HUES64 (cell line): ENCODE results near the gene GPR25.

Experiments
- H3K27ac ChIP-seq: 2 replicates; pipeline ENCODE4 v1.7.0; 2013; ENCODE audit warnings: low read depth, low read length, inconsistent platforms
- H3K27me3 ChIP-seq: 2 replicates; pipeline ENCODE4 v1.6.1; 2013; ENCODE audit warnings: mild to moderate bottlenecking, low read length; ENCODE audit not compliant: insufficient read depth
- H3K36me3 ChIP-seq: 2 replicates; pipeline ENCODE4 v1.6.1; 2013; ENCODE audit warnings: mild to moderate bottlenecking, low read length; ENCODE audit not compliant: insufficient read depth
- H3K4me1 ChIP-seq: 2 replicates; pipeline ENCODE4 v1.6.1; 2013; ENCODE audit warnings: mild to moderate bottlenecking, low read length, moderate library complexity; ENCODE audit not compliant: insufficient read depth
- H3K4me3 ChIP-seq: 2 replicates; pipeline ENCODE4 v1.5.1; 2013; ENCODE audit warnings: mild to moderate bottlenecking, low read length, moderate library complexity
- H3K9ac ChIP-seq: 2 replicates; pipeline ENCODE4 v1.6.1; 2013; ENCODE audit warnings: mild to moderate bottlenecking, low read depth, low read length
- H3K9me3 ChIP-seq: 2 replicates; pipeline ENCODE4 v1.6.1; 2013; ENCODE audit warnings: low read depth, low read length; ENCODE audit not compliant: insufficient read depth
- WGBS: fragments of 150-250, 120-280 bp; methylation state at CpG from one replicate; pipeline ENCODE4 v1.1.7; 2013; ENCODE audit warnings: missing lambda C conversion rate; 5-methylcytosine and 5-hydroxymethylcytosine counted together

Gene GPR25

DNA sequence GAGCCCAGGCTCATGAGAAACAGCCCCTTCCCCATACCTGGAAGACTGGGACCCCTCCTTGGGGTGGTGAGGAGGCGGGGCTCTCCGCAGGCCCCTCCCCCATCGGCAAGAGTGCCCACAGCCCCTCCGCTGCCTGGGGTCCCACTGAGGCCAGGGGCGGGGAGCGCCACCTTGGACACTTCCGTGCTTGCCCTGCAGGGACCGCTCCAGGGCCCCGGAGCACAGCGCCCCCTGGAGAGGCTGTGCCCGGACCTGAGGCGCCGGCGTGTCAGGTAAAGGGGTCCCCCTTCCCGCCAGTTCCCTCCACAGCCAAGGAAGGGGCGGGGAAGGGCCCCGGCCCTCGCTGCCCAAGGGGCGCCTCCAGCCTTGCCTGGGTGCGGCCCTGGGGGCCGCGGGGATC lies 43.4 kb downstream of the GPR25 start:
- H3K9ac ChIP-seq: no peak overlapping the region; the same call in 1 of the 2 replicates
- H3K27me3 ChIP-seq: no peaks in the 10 kb centered on the region
- no peak overlapping the region for H3K4me3 ChIP-seq
- H3K36me3 ChIP-seq: peaks cover 23% of the 10 kb centered on the region
- no peak overlapping the region for H3K27ac ChIP-seq
- no peaks in the 10 kb centered on the region for H3K4me1 ChIP-seq
- no peaks in the 10 kb centered on the region for H3K9me3 ChIP-seq
- WGBS: 86% methylated on average over 22 of the region's 22 CpGs

DNA sequence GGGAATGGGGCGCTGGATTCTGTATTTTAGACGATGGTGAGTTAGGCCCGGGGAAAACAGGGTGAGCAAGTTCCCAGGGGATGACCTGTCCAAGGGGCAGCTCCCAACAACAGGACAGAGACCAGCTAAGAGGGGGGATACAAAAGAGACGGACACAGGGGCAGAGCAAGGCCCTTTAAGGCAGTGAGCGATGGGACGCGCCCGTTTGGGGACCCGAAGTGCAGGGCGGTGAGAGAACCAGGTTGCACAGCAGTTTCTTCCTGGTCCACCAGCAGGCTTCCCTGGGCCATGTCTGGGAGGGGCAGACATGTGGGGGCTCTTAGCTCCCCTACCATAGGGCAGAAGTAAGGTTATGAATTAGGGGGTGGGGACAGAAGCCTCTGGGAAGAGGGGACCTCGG lies 43.9 kb downstream of the GPR25 start:
- no peaks in the 10 kb centered on the region for H3K4me1 ChIP-seq
- H3K27me3 ChIP-seq: no peaks in the 10 kb centered on the region
- H3K4me3 ChIP-seq: no peak overlapping the region
- 90% methylated on average over 11 of the region's 11 CpGs for WGBS
- peak overlapping the region; percentile 6; the same call in 1 of the 2 replicates for H3K27ac ChIP-seq
- H3K9ac ChIP-seq: no peak overlapping the region
- H3K36me3 ChIP-seq: peaks cover 19% of the 10 kb centered on the region
- H3K9me3 ChIP-seq: no peaks in the 10 kb centered on the region

DNA sequence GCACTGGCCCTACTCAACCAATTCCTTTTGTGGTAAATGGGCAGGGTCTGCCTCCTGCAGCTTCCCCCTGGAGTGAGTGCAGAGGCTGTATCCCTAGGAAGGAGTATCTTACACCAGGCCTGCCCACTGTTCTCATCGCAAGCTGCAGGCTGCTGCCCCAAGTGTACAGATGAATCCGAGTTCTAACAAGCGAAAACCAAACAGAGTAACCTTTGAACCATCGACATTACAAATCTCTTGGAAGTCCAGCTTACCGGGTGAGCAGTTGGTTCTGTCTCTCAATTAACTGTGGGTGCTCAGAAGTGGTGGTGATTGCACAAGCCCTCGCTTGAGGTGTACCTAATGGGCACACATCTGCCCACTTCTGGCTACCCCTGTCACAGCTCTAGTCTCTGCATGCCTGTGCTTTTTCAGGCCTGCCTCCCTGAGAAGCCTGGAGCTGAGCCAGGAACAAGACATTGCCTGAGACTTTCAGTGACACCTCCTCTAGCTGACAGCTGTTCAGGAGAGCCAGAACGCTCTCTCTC lies 44.6 kb downstream of the GPR25 start:
- Histone ChIP-seq H3K4me3 (no peak overlapping the region), H3K9ac (no peak overlapping the region), H3K4me1 (no peaks in the 10 kb centered on the region), H3K27me3 (no peaks in the 10 kb centered on the region), H3K36me3 (peaks cover 14% of the 10 kb centered on the region), H3K27ac (peak overlapping the region; percentile 6; the same call in 1 of the 2 replicates), H3K9me3 (no peaks in the 10 kb centered on the region)
- WGBS: 92% methylated on average over 6 of the region's 7 CpGs

DNA sequence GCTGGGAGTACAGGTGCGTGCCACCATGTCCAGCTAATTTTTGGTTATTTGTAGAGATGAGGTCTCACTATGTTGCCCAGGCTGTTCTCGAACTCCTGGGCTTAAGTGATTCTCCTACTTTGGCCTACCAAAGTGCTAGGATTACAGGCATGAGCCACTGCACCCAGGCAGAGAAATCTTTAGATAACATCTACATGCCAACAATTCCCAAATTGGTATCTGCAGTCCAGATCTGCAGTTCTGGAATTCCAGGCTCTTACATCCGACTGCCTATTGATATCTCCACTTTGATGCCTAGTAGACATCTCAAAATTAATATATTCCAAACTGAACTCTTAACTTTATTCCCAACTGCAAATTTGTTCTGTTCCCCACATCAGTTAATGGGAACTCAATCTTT lies 45.2 kb downstream of the GPR25 start:
- Histone ChIP-seq H3K4me3 (no peak overlapping the region), H3K36me3 (peaks cover 7% of the 10 kb centered on the region), H3K9ac (no peak overlapping the region), H3K9me3 (no peaks in the 10 kb centered on the region), H3K27me3 (no peaks in the 10 kb centered on the region), H3K27ac (no peak overlapping the region), H3K4me1 (no peaks in the 10 kb centered on the region)
- 87% methylated on average over 3 of the region's 3 CpGs for WGBS

DNA sequence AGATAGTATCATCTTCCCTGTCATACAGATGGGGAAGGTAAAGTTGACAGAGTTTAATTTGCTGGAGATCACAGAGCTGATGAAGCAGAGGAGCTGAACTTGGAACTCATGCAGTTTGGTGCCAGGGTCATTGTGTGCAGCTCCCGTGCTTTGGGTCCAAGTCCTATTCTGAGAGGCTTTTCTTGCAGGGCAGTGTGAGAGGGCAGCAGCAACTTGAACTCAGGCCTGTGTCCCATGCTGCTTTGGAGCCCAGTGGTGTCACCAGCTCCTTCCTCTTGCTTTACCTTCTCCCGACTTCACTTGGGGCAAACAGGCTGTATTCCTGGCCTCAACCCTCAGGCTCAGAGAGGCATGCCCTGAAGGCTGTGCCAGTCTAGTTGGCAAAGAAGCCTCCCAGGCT lies 46.6 kb downstream of the GPR25 start:
- H3K4me1 ChIP-seq: no peaks in the 10 kb centered on the region
- H3K4me3 ChIP-seq: no peak overlapping the region
- H3K36me3 ChIP-seq: no peaks in the 10 kb centered on the region
- WGBS: 89% methylated on average over 2 of the region's 2 CpGs
- no peaks in the 10 kb centered on the region for H3K27me3 ChIP-seq
- H3K9me3 ChIP-seq: no peaks in the 10 kb centered on the region
- no peak overlapping the region for H3K9ac ChIP-seq
- no peak overlapping the region for H3K27ac ChIP-seq

DNA sequence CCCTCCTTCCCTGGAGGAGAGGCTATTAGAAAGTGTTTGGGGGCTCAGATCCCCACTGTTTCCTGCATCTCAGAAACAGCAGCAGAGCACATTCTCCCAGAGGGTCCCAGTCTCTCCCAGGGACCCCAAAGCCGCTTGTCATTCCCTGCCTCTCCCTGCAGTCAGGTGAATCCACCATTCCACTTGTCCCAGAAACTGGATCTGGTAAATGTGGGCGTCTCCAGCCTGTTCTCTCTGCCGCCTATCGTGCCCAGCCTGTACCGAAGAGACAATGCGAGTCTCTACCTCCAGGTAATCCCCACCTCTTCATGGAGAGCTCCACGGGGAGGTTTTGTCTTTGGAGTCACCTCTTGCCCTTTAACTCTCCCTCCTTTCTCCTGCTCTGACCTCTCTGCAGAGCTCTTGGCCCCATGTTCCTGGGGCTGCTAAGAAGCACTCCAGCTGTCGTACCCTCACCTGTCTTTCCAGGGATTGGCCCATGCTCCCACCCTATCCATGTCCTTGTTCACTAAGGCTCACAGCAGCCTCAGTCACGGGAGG lies 48.9 kb downstream of the GPR25 start:
- no peaks in the 10 kb centered on the region for H3K36me3 ChIP-seq
- H3K4me3 ChIP-seq: no peak overlapping the region
- H3K27me3 ChIP-seq: no peaks in the 10 kb centered on the region
- H3K9ac ChIP-seq: no peak overlapping the region
- H3K9me3 ChIP-seq: no peaks in the 10 kb centered on the region
- WGBS: 80% methylated on average over 9 of the region's 9 CpGs
- H3K27ac ChIP-seq: no peak overlapping the region
- no peaks in the 10 kb centered on the region for H3K4me1 ChIP-seq

- H3K9ac ChIP-seq: no peak overlapping the region
- no peak overlapping the region for H3K27ac ChIP-seq
- H3K36me3 ChIP-seq: no peaks in the 10 kb centered on the region
- WGBS: 86% methylated on average over 2 of the region's 2 CpGs
- H3K4me1 ChIP-seq: no peaks in the 10 kb centered on the region
- no peaks in the 10 kb centered on the region for H3K9me3 ChIP-seq
- no peaks in the 10 kb centered on the region for H3K27me3 ChIP-seq
- no peak overlapping the region for H3K4me3 ChIP-seq
Observed at GRCh38 chr1:200922406-200922805, 49.6 kb downstream of the GPR25 start.

DNA sequence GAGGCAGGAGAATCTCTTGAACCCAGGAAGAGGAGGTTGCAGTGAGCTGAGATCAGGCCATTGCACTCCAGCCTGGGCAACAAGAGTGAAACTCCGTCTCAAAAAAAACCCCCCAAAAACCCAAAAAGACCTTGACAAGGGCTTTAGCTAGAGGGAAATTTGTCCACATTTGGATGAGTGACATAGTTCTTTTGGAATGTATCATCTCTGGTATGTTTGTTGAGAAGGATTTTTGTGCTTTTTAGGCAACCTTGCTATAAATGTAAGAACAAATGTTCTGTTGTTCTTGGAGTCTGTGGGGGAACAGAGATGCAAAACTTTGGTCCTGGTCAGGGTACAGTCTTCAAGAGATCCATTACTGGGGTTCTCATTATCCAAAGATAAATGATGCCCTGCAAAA lies 50.8 kb downstream of the GPR25 start:
- no peak overlapping the region for H3K27ac ChIP-seq
- no peaks in the 10 kb centered on the region for H3K27me3 ChIP-seq
- H3K9ac ChIP-seq: no peak overlapping the region
- H3K9me3 ChIP-seq: no peaks in the 10 kb centered on the region
- H3K4me1 ChIP-seq: no peaks in the 10 kb centered on the region
- WGBS: no CpG with 5 or more reads among the region's 1 CpG
- no peaks in the 10 kb centered on the region for H3K36me3 ChIP-seq
- H3K4me3 ChIP-seq: no peak overlapping the region
